Hypothalamus (tissue), 51 donors: Measurements from ENCODE around the gene SLC26A1.

Source experiments
- DNase-seq, 51 donors: peaks; one replicate each; lab custom pipeline; 2025; lab: John Stamatoyannopoulos, UW

Gene SLC26A1, protein sequence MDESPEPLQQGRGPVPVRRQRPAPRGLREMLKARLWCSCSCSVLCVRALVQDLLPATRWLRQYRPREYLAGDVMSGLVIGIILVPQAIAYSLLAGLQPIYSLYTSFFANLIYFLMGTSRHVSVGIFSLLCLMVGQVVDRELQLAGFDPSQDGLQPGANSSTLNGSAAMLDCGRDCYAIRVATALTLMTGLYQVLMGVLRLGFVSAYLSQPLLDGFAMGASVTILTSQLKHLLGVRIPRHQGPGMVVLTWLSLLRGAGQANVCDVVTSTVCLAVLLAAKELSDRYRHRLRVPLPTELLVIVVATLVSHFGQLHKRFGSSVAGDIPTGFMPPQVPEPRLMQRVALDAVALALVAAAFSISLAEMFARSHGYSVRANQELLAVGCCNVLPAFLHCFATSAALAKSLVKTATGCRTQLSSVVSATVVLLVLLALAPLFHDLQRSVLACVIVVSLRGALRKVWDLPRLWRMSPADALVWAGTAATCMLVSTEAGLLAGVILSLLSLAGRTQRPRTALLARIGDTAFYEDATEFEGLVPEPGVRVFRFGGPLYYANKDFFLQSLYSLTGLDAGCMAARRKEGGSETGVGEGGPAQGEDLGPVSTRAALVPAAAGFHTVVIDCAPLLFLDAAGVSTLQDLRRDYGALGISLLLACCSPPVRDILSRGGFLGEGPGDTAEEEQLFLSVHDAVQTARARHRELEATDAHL

GRCh38 chr4:993111-994029 is at the start of gene SLC26A1:
TSS of gene SLC26A1 (minus strand) at chr4:993404. CDS start at chr4:991703, 1,701 bp downstream.
- DNase-seq = no peak

- DNase-seq = no peak
Measured at GRCh38 chr4:1042352-1043055, 49.3 kb upstream of the SLC26A1 start.

DNA sequence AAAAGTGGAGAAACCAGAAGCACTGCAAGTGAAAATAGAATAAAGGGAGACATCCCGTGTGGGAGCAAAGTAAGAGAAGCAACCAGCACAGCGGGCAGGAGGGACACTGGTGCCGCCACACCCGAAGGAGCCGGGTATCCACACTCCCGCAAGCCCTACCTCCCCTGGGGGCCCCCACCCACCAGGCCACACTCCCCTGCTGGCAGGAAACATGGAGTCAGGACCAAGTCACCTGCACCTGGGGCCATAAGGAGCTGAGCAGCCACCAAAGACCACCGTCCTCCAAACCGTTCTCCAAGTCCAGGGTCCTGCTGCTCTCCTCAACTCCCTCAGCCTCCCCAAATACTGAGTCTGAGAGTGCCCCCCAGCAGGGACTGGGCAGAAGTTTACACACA is 48.7 kb upstream of the SLC26A1 start:
- DNase-seq = no peak

DNA sequence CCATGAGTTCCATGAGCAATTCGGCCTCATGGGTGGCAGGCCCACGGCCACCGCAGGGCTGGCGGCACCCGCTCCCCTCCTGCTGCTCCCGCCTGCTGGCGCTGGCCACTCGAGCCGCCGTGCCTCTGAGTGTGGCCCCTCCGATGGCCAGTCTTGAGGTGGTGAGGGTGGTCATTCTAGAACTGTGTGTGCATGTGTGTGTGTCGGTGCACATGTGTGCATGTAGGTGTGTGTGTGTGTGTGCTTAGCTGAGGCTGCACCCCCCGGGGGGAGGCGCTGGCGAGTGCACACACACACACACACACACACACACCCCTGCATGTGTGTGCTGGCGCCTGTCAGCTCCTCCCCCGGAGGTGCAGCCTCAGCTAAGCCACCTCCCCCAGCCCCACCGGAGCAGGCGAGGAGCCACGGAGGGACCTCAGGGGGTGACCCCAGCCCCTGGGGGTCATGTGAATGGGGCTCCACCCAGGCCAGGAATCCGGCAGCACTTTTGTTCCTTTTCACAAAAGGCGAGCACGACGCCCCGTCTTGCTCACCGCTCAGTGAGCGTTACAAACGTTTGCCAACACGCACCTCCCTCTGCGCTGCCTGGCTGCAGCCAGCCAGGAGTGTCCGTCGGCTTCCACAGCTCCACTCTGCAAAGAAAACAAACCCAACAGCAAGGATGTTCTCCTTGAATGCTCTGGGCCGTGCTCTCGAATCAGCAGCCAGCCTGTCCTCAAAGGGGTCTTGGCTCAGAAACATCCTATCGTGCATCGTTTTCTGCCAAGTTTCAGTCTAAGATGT is 48.1 kb upstream of the SLC26A1 start:
- peak in 5 of 51 donors; percentile 22 to 46 (median 31) for DNase-seq

DNA sequence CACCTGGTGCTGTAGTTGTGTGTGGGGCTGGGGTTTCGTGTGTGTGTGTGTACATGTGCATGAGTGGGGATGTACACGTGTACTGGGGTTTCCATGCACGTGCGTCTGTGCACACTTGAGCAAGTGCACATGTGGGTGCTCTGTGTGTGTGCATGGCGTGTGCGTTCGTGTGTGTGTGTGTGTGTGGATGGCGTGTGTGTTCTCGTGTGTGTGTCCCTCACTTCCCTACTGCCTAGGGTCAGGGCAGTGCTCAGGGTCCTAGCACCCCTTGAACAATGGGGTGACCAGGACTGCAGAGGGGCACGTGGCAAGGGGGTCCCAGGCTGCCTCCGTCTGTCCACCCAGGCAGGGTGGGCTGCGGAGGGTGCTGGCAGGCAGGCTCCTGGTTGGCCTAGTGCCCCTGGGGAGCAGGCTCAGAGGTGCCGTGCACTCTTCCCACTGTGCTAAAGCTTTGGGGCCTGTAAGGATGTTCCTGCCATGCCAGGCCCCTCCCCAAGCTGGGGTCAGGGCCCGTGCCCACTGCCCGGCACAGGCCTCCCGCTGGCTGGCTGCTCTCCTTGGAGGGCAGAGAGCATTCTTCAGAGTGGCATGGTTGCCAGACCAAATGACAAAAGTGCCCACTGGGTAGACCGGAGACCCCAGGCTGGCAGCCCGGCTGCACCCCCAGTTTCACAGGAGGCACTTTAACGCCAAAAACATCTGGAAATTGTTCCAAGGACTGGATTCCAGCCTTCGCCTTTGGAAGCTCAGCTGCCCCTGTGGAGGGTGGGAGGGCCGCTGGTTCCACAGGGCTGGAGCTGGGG is 47.3 kb upstream of the SLC26A1 start:
- DNase-seq = no peak

GRCh38 chr4:1039493-1040343 is 46.5 kb upstream of the SLC26A1 start:
- no peak for DNase-seq

DNA sequence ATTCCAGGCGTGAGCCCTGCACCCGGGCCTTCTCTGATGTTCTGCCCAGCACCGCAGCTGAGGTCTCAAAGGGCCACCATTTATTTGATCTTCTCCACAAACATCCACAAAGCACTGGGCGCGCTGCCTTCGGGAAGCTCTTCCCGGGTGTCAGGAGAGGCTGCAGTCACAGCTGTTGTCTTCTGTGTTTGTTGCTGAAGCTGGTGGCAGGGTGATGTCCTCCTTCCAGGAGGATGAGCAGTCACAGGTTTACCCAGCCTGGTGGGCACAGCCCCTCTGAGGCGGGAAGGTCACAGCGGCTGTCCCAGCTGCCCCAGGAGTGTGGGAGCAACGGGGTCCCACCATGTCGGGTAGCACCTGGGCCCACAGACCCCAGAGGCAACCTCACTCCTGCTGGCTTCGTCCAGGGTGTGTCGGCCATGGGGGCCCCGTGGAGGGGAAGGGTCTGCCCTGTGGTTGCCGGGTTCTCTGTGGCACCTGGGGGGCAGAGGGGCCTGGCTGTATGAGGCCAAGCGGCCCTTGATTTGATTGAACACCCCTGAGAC is 45.8 kb upstream of the SLC26A1 start:
- DNase-seq = no peak

GRCh38 chr4:1036976-1037810 is 44.0 kb upstream of the SLC26A1 start:
- no peak for DNase-seq

DNA sequence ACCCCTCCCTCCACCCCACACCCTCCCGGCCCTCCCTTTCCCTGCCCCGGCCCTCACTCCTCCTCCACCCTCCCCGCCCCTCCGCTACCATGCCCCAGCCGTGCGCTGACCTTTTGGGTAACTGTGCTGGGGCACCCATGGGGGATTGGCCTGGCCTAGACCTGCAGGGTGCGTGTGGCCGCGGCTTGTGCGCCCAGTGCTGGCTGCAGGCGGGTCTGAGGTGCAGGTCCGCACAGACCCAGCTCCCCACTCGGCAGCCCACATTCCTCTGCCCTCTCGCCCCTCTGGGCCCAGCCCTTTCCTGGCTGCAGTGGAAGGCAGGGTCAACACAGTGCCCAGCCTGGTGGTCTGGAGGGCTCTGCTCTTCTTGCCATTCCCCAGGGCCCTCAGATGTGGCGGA is 42.9 kb upstream of the SLC26A1 start:
- peak in 2 of 51 donors; percentile 36 to 45 for DNase-seq

GRCh38 chr4:1035510-1035909 is 42.3 kb upstream of the SLC26A1 start:
- DNase-seq = peak in 50 of 51 donors; percentile 29 to 96 (median 84)

DNA sequence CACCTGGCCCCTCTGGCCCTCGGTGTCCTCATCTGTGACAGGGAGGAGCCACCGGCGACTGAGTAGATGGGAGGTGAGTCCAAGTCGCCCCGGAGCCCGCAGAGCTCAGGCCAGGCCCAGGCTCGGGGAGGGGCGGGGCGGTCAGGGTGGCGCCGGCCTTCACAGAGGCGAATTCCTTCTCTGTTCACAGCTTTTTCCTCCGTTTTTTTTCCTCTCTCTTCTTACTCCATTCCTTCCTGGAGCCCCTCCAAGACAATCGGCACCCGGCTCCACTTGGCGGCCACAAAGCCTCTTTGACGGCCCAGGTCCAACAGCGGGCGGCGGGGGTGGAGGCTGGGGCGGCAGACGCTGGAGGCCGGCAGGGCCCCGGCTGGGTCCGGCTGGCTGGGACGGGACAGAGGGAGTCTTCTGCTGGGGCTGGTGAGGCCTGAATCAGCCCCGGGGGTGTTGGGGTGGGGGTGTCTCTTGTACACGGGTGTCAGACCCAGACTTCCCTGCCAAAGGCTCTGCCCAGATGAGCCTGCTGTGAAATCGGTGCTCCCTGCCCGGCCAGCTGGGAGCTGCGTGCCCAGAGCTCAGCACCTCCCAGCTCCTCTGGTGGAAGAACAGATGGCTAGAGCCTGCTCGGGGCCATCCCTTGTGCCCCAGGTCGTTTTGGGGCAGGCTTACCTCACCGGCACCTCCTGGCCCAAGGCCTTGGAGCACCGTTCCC is 40.8 kb upstream of the SLC26A1 start:
- peak in 39 of 51 donors; percentile 25 to 80 (median 60) for DNase-seq

DNA sequence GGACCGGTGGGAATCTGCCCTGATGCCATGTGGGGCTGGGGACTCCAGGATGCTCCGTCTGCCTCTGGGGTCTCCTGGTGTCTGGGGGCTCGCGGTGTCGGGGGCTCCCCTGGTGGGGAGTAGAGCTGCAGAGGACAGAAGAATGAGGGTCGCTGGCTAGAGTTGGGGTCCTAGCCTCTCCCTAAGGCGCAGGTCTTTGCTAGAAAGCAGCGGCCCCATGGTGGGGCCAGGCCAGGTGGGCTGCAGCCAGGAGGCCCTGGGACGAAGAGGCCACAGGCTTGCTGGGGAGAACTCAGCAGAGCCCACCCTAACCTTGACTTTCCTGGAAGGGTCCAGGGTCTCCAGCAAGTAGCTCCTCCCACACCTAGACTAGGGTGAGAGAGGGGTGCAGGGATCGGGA is 39.7 kb upstream of the SLC26A1 start:
- no peak for DNase-seq

- DNase-seq = no peak
Measured at GRCh38 chr4:1031956-1032795, 39.0 kb upstream of the SLC26A1 start.

- DNase-seq = no peak
Measured at GRCh38 chr4:1031346-1031745, 38.1 kb upstream of the SLC26A1 start.

GRCh38 chr4:1030559-1030958 is 37.4 kb upstream of the SLC26A1 start:
- DNase-seq = no peak
